HCT116 (cell line): ENCODE data around the gene SLX9.

Source experiments
- ELF1 ChIP-seq: IDR thresholded peaks from 2 replicates; pipeline ENCODE4 v1.6.1; 2012; ENCODE audit warnings: low read depth, borderline replicate concordance
- EZH2 ChIP-seq: fragments of 200-600 bp; sonication (generic); IDR thresholded peaks from 2 replicates; pipeline ENCODE4 v1.6.1; 2017; ENCODE audit warnings: antibody characterized with exemption, mixed run types
- POLR2A ChIP-seq: IDR thresholded peaks from 2 replicates; pipeline ENCODE4 v1.7.0; 2011; ENCODE audit warnings: borderline replicate concordance; ENCODE audit not compliant: insufficient read depth, insufficient read length; ENCODE audit errors: extremely low read depth
- POLR2AphosphoS5 ChIP-seq: IDR thresholded peaks from 2 replicates; pipeline ENCODE4 v1.6.1; 2011; ENCODE audit warnings: mild to moderate bottlenecking, low read depth, low read length, moderate library complexity
- REST ChIP-seq: IDR thresholded peaks from 2 replicates; pipeline ENCODE4 v1.6.1; 2012; ENCODE audit warnings: low read depth
- SIN3A ChIP-seq: IDR thresholded peaks from 2 replicates; pipeline ENCODE4 v1.6.1; 2012; ENCODE audit warnings: low read depth
- ZFX ChIP-seq: fragments of 450-650 bp; IDR thresholded peaks from 2 replicates; pipeline ENCODE4 v1.6.1; 2017
- TF ChIP-seq, protein P1 (sequence below), 3 experiments: fragments of 200-600 bp in 1 of 3; sonication (generic) in 1 of 3; IDR thresholded peaks in 2 of 3; conservative IDR thresholded peaks in 1 of 3; 2 replicates each; pipeline ENCODE4 v1.5.1; 2012 to 2017; ENCODE audit warnings: low read depth in 2 of 3, low read length in 2 of 3, antibody characterized with exemption in 1 of 3, borderline replicate concordance in 1 of 3, control low read depth in 1 of 3, mild to moderate bottlenecking in 1 of 3, mixed read lengths in 1 of 3, mixed run types in 1 of 3, moderate library complexity in 1 of 3; ENCODE audit not compliant: insufficient read depth in 1 of 3
- TF ChIP-seq, protein P2 (sequence below): IDR thresholded peaks from 2 replicates; pipeline ENCODE4 v1.6.1; 2011; ENCODE audit warnings: mild to moderate bottlenecking, low read length, moderate library complexity; ENCODE audit not compliant: insufficient replicate concordance; ENCODE audit errors: extremely low read depth

GRCh38 chr21:44938772-44939531 lies 877 bp upstream of the SLX9 start:
- TF ChIP-seq, protein P1, sequence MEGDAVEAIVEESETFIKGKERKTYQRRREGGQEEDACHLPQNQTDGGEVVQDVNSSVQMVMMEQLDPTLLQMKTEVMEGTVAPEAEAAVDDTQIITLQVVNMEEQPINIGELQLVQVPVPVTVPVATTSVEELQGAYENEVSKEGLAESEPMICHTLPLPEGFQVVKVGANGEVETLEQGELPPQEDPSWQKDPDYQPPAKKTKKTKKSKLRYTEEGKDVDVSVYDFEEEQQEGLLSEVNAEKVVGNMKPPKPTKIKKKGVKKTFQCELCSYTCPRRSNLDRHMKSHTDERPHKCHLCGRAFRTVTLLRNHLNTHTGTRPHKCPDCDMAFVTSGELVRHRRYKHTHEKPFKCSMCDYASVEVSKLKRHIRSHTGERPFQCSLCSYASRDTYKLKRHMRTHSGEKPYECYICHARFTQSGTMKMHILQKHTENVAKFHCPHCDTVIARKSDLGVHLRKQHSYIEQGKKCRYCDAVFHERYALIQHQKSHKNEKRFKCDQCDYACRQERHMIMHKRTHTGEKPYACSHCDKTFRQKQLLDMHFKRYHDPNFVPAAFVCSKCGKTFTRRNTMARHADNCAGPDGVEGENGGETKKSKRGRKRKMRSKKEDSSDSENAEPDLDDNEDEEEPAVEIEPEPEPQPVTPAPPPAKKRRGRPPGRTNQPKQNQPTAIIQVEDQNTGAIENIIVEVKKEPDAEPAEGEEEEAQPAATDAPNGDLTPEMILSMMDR (IDR thresholded peaks at IDR 0.05 in 2 of 3, conservative IDR thresholded peaks at IDR 0.05 in 1 of 3; ENCODE audit: borderline replicate concordance in 1 of 3, insufficient read depth in 1 of 3, low read depth in 2 of 3, low read length in 2 of 3), result no peak
- TF ChIP-seq SIN3A (no peak), POLR2AphosphoS5 (no peak), ZFX (no peak), REST (no peak), EZH2 (no peak), ELF1 (no peak), POLR2A (no peak)
- TF ChIP-seq, protein P2, sequence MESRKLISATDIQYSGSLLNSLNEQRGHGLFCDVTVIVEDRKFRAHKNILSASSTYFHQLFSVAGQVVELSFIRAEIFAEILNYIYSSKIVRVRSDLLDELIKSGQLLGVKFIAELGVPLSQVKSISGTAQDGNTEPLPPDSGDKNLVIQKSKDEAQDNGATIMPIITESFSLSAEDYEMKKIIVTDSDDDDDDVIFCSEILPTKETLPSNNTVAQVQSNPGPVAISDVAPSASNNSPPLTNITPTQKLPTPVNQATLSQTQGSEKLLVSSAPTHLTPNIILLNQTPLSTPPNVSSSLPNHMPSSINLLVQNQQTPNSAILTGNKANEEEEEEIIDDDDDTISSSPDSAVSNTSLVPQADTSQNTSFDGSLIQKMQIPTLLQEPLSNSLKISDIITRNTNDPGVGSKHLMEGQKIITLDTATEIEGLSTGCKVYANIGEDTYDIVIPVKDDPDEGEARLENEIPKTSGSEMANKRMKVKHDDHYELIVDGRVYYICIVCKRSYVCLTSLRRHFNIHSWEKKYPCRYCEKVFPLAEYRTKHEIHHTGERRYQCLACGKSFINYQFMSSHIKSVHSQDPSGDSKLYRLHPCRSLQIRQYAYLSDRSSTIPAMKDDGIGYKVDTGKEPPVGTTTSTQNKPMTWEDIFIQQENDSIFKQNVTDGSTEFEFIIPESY, result no peak
